Sigmoid colon (tissue), 3 donors: ENCODE data around the gene EARS2.

ENCODE experiments used
- CTCF ChIP-seq, 4 experiments: fragments of 450-650 bp in 3 of 4; fragments of 200-600 bp in 1 of 4; IDR thresholded peaks; one replicate each; pipeline ENCODE4 v1.5.1; 2016 to 2019; ENCODE audit warnings: antibody characterized with exemption in 4 of 4, mild to moderate bottlenecking in 3 of 4, moderate library complexity in 2 of 4
- POLR2A ChIP-seq, 2 donors: fragments of 450-650 bp; IDR thresholded peaks; one replicate each; pipeline ENCODE4 v1.6.1; 2016; ENCODE audit warnings: antibody characterized with exemption in 2 of 2, mild to moderate bottlenecking in 2 of 2, moderate library complexity in 2 of 2

- TF ChIP-seq CTCF (IDR thresholded peaks at IDR 0.05) (no peak), POLR2A (IDR thresholded peaks at IDR 0.05) (no peak)
These were observed 19.8 kb downstream of the EARS2 start for GRCh38 chr16:23537390-23537789.
